ENCODE measurements around the gene C13orf42. TPM values are rescaled to one million over a fixed set of nuclear protein-coding genes. Genes with fewer than 3 reads are reported as not detected.

Gene C13orf42
- total RNA-seq, 4 donors from 2014 or later = not detected

GRCh38 chr13:51043310-51043709 is 67.8 kb downstream of the C13orf42 start:
- H3K4me3 ChIP-seq = no peak overlapping the region
- H3K27me3 ChIP-seq = no peaks in the 10 kb centered on the region
- DNase-seq (ENCODE audit: low spot score in 2 of 2) = no peak
- no peaks in the 10 kb centered on the region for H3K4me1 ChIP-seq
- no peaks in the 10 kb centered on the region for H3K9me3 ChIP-seq
- TF ChIP-seq CTCF (IDR thresholded peaks at IDR 0.05) (no peak), POLR2A (IDR thresholded peaks at IDR 0.05) (no peak), EP300 (IDR thresholded peaks at IDR 0.05) (no peak)
- H3K36me3 ChIP-seq = no peaks in the 10 kb centered on the region
- no peak overlapping the region for H3K27ac ChIP-seq
- 61 to 67% methylated on average over 5 of the region's 5 CpGs for WGBS, 2 donors

GRCh38 chr13:51041710-51042109 is 69.4 kb downstream of the C13orf42 start:
- no peak for DNase-seq (ENCODE audit: low spot score in 2 of 2)
- H3K4me3 ChIP-seq = no peak overlapping the region
- H3K27me3 ChIP-seq = no peaks in the 10 kb centered on the region
- no peaks in the 10 kb centered on the region for H3K9me3 ChIP-seq
- no peaks in the 10 kb centered on the region for H3K4me1 ChIP-seq
- WGBS, 2 donors = 74 to 79% methylated on average over 5 of the region's 5 CpGs
- TF ChIP-seq POLR2A (IDR thresholded peaks at IDR 0.05) = no peak
- TF ChIP-seq EP300 (IDR thresholded peaks at IDR 0.05) = no peak
- TF ChIP-seq CTCF (IDR thresholded peaks at IDR 0.05) = no peak
- H3K36me3 ChIP-seq = no peaks in the 10 kb centered on the region
- H3K27ac ChIP-seq = no peak overlapping the region

GRCh38 chr13:51041126-51041525 is 69.9 kb downstream of the C13orf42 start:
- Histone ChIP-seq H3K9me3 (no peaks in the 10 kb centered on the region), H3K4me3 (no peak overlapping the region), H3K36me3 (no peaks in the 10 kb centered on the region), H3K4me1 (no peaks in the 10 kb centered on the region), H3K27me3 (no peaks in the 10 kb centered on the region), H3K27ac (no peak overlapping the region)
- WGBS, 2 donors = 92 to 94% methylated on average over 4 of the region's 4 CpGs
- no peak for DNase-seq (ENCODE audit: low spot score in 2 of 2)
- TF ChIP-seq CTCF (IDR thresholded peaks at IDR 0.05) (no peak), EP300 (IDR thresholded peaks at IDR 0.05) (no peak), POLR2A (IDR thresholded peaks at IDR 0.05) (no peak)

GRCh38 chr13:51040431-51040830 is 70.6 kb downstream of the C13orf42 start:
- no peak for TF ChIP-seq POLR2A (IDR thresholded peaks at IDR 0.05)
- TF ChIP-seq CTCF (IDR thresholded peaks at IDR 0.05) = no peak
- no peak for TF ChIP-seq EP300 (IDR thresholded peaks at IDR 0.05)
- DNase-seq (ENCODE audit: low spot score in 2 of 2) = no peak
- no peak overlapping the region for H3K4me3 ChIP-seq
- H3K36me3 ChIP-seq = no peaks in the 10 kb centered on the region
- H3K27ac ChIP-seq = no peak overlapping the region
- no peaks in the 10 kb centered on the region for H3K4me1 ChIP-seq
- WGBS, 2 donors = 85 to 88% methylated on average over 7 of the region's 7 CpGs
- no peaks in the 10 kb centered on the region for H3K9me3 ChIP-seq
- no peaks in the 10 kb centered on the region for H3K27me3 ChIP-seq

- H3K27me3 ChIP-seq = no peaks in the 10 kb centered on the region
- no peaks in the 10 kb centered on the region for H3K36me3 ChIP-seq
- no peak overlapping the region for H3K4me3 ChIP-seq
- no peak for TF ChIP-seq EP300 (IDR thresholded peaks at IDR 0.05)
- TF ChIP-seq CTCF (IDR thresholded peaks at IDR 0.05) = no peak
- TF ChIP-seq POLR2A (IDR thresholded peaks at IDR 0.05) = no peak
- no peak for DNase-seq (ENCODE audit: low spot score in 2 of 2)
- H3K4me1 ChIP-seq = no peaks in the 10 kb centered on the region
- H3K9me3 ChIP-seq = no peaks in the 10 kb centered on the region
- 70 to 76% methylated on average over 2 of the region's 2 CpGs for WGBS, 2 donors
- no peak overlapping the region for H3K27ac ChIP-seq
Measured at GRCh38 chr13:51036418-51036817, 74.7 kb downstream of the C13orf42 start.
